Activated CD4-positive, alpha-beta T cell treated with anti-CD3 and anti-CD28 coated beads for 1 hour (primary cell): ENCODE data around the gene UPF1.
"Not testable (repeated sequence)": the region's sequence is repeated elsewhere in the genome, so short reads cannot be mapped to it uniquely, and the experiment has no call there.

Experiments
- DNase-seq: peaks from one replicate; pipeline ENCODE4 v3.0.0-alpha.2; 2020

UPF1 gene

DNA sequence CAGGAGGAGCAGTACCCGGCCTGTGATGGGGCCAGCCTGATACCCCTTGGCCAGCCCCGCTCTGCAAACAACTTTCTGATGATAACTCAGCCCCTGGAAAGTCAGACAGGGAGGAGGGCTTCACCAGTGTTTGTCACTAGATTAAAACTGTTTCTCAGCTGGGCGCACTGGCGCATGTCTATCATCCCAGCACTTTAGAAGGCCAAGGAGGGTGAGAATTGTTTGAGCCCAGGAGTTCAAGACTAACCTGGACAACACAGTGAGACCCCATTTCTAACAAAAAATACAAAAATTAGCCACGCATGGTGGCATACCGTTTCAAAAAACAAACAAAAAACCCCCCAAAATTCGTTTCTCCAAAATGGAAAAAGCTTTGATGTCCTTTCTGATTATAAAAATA lies 69.7 kb downstream of the UPF1 start:
- DNase-seq = no peak

DNA sequence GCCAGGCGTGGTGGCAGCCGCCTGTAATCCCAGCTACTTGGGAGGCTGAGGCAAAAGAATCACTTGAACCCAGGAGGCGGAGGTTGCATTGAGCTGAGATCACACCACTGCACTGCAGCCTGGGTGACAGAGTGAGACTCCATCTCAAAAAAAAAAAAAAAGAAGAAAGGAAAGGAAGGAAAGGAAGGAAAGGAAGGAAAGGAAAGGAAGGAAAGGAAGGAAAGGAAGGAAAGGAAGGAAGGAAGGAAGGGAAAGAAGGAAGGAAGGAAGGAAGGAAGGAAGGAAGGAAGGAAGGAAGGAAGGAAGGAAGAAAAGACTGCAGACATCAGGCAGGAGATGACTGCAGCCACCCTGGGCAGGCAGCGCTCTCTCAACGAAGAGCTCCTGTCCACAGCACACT lies 70.8 kb downstream of the UPF1 start:
- not testable (repeated sequence) for DNase-seq

DNA sequence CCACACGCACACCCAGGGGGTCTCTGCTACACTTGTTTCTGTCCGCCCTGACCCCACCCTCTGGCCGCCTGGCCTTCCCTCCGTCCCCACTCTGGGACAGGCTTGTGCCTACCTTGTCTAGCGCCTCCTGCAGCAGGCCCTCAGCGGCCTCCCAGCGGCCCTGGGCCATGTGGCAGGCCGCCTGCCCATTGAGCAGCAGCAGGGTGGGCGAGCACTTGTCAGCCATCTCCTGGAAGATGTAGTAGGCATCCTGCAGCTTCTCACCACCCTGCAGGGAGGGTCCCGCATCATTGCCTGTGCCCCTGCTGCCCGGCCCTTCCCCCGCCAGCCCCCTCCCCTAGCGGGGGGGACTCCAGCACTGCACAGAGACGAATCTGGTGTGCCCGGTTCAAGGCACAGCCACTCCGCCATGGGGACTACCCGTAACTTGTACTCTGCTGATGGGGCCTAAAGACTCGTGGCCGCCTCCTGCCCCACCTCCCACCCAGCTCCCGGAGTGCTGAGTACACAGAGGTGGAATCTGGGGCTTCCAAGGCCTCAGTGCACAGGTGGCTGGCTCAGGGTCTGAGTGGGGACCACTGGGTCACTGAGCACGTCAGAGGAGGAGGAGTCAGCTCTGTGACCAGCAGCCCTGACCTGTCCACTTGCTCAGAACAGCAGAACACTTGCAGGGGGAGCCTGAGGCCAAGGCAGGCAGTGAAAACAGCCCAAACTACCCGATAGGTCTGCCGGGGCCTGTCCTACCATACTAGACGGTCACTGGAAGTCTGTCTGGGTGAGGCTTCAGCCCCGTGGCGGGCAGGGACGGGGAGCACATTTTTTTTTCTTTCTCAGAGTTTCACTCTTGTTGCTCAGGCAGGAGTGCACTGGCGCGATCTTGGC lies 71.6 kb downstream of the UPF1 start:
- no peak for DNase-seq

DNA sequence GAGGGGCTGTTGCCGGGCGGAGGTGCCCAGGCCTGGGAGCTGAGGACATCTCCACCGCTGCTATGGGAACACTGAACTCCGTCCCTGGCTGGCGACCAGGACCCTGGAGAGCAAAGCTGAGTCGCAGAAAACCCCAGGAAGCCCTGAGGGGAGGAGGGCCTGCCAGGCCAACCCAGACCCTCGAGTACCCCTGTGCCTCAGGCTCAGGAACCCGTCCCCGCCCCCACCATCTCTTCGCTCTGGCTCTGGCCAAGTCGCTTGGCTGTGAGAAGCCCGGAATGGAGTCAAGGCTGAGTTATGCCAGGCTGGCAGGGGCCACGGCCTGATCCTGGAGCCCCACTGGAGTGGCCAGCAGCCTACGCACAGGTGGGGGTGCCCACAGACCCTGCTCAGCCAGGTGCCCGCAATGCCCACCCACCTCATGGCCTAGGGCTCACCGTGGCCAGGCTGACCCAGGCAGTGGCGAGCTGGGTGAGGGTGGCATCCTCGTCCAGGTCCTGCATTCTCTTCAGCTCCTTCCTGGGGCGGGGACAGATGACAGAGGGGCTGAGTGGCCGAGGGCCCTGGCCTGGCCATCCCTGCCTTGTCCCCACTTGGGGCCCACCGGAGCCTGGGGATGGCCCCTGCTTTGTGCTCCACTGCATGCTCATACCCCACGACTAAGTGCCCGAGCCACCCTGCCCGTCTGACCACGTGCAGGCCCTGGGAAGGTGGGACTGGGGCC lies 72.7 kb downstream of the UPF1 start:
- no peak for DNase-seq

GRCh38 chr19:18905058-18905456 lies 73.3 kb downstream of the UPF1 start:
- no peak for DNase-seq

DNA sequence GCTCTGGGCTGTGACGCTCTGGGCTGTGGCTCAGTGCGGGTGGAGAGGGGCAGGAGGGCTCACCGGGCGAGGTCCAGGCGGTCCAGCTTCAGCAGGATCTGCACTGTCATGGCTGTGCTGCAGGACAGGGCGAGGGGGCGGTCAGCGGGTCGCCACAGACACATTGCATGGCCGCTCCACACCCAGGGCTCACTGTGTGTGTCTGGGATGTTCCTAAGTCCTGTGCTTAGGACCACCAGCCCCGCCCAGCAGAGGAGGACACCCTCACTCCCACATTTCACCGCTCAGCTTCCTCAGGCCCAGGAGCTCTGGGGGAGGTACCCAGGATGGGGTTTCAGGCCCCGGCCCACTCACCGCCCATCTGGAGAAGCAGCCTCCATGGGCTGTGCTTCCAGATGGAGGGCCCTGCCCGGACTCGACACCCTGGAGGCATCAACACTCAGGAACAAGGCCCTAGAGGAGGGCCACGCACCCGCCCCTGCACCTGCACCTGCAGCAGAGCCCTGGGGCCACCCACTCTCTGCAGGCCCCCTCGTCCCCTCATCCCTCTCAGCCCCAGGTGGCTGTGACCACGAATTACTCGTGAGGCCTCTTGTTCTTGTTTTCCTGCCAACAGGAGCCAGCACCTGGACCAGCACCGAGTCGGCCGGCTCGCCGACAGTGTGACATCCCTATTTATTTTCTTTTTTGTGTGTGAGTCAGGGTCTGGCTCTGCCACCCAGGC lies 73.9 kb downstream of the UPF1 start:
- no peak for DNase-seq

- DNase-seq = no peak
Observed at GRCh38 chr19:18906605-18907519, 75.1 kb downstream of the UPF1 start.

DNA sequence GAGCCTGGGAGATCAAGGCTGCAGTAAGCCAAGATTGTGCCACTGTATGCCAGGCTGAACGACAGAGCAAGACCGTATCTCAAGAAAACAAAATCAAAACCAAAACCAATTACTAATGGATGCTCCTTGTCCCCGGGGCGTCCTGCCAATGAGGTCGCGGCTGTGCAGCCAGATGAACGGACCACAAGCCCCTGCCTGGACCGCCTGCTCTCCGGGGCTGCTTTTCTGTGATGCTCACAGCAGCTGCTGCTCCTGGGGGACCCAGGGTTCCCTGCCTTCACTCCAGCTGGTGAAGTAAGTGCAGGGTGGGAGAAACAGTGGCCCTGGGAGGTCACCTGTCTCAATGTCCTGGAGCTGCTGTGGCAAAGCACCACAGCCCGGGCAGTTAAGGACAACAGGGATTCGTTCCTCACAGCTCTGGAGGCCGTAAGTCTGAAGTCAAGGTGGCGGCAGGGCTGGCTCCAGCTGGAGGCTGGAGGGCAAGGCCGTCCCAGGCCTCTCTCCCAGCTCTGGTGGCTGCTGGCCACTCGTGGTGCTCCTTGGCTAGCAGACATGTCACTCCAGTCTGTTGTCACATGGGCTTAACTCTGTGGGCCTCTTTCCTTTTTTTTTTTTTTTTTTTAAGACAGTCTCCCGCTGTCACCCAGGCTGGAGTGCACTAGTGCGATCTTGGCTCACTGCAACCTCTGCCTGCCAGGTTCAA lies 77.3 kb downstream of the UPF1 start:
- DNase-seq = no peak

GRCh38 chr19:18910010-18910409 lies 78.3 kb downstream of the UPF1 start:
- DNase-seq = no peak

DNA sequence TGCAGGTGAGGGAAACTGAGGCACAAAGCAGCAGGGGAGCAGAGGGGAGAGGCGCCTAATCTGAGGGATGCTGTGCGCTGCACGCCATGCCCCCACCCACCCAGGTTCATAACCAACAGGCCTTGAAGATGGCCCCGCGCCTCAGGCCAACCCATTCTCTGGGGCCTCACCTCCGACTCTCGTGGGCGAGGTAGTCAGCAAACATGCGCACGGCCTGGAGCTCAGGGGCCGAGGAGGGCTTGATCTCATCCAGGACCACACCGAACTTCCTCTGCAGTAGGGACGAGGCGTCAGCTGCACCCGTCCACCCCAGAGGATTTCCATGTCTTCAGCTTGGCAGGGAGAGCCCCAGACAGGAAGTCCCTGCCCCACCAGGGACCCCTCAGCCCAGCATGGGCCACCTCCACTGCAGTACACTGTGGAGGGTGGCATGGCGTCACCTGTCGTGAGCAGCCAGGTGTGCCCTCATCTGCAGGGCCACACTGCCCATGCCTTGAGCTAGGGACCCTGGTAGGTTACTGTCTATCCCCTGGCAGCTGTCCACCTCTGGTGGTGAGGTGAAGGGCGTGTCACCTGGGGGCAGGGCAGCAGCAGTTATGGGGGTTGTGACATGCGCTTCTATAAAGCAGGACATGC lies 79.2 kb downstream of the UPF1 start:
- no peak for DNase-seq

DNA sequence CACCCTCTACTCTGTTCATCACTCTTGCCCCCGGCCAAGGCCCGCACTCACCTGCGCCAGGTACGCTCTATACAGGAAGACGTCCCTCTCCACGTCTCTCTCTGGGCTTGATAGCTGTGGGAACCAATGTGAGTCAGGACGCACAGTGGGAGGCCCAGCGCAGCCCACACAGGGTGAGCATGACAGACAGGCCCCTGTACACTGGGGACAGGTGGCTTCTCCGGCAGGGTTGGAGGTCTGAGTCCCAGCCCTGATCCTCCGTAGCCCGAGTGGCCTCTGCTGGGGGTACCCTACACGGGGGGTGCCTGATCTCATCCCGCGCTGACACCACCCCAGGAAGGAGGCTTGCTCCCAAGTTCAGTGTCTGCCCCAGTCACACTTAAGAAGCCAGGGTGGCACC lies 81.2 kb downstream of the UPF1 start:
- DNase-seq = no peak

GRCh38 chr19:18913466-18913865 lies 81.7 kb downstream of the UPF1 start:
- no peak for DNase-seq

DNA sequence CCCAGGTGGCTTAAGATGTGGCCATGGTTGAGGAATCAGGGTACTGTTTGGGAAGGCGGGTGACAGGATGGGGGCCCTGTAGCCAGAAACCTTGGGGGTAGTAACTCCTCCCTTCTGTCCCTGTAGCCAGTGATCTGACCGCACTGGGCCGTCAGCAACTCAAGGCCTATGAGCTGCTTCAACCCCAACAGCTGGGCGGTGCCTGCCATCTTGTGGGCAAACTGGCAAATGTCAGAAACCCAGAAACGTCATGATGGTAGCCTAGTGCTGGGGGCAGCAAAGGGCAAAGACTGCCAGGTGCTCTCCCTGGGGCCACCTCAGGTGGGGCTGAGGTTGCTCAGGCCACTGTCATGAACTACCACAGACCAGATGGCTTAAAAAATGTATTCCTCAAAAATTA lies 83.9 kb downstream of the UPF1 start:
- no peak for DNase-seq

DNA sequence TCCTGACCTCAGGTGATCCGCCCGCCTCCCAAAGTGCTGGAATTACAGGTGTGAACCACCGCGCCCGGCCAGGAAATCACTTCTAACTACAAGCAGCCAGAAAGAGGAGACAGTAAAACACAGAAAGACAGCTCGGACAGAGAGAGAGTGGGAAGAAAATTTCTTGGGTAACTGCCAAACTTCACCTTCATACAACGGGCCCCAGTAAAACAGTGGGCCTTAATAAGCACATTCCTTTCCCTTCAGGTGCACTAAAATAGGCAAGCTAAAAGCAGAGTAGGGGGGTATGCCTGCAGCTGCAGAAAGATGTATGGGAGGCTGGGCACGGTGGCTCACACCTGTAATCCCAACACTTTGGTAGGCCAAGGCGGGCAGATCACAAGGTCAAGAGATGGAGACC lies 85.8 kb downstream of the UPF1 start:
- not testable (repeated sequence) for DNase-seq
